HG03565 (cell line): ENCODE results near the gene GCLM.
A peak's percentile ranks its signal among the peaks of the same experiment; 100 is the strongest.
"Not testable (repeated sequence)": the region's sequence is repeated elsewhere in the genome, so short reads cannot be mapped to it uniquely, and the experiment has no call there.

ENCODE experiments used
- ATAC-seq: cut with Tn5 transposase; IDR thresholded peaks from one replicate; pipeline ENCODE4 v1.9.1; 2021; ENCODE audit warnings: mild to moderate bottlenecking, moderate library complexity; ENCODE audit not compliant: unreplicated experiment

GCLM gene

GRCh38 chr1:93909146-93910050 lies at the start of gene GCLM:
Gene GCLM (minus strand): TSS chr1:93909430. CDS start chr1:93909163, 267 bp downstream.
- ATAC-seq = peak; percentile 90

- ATAC-seq = no peak
Measured at GRCh38 chr1:93958726-93959100, 49.5 kb upstream of the GCLM start.

GRCh38 chr1:93958032-93958725 lies 48.9 kb upstream of the GCLM start:
- no peak for ATAC-seq

- ATAC-seq = no peak
Measured at GRCh38 chr1:93955765-93956164, 46.5 kb upstream of the GCLM start.

- ATAC-seq = not testable (repeated sequence)
Measured at GRCh38 chr1:93947002-93947686, 37.9 kb upstream of the GCLM start.

GRCh38 chr1:93938461-93939145 lies 29.4 kb upstream of the GCLM start:
- ATAC-seq = no peak

- ATAC-seq = no peak
Measured at GRCh38 chr1:93937997-93938396, 28.8 kb upstream of the GCLM start.

GRCh38 chr1:93925206-93925605 lies 16.0 kb upstream of the GCLM start:
- ATAC-seq = no peak

- no peak for ATAC-seq
Measured at GRCh38 chr1:93919780-93920179, 10.6 kb upstream of the GCLM start.

- no peak for ATAC-seq
Measured at GRCh38 chr1:93917302-93917701, 8.1 kb upstream of the GCLM start.

GRCh38 chr1:93910880-93911279 lies 1.6 kb upstream of the GCLM start:
- not testable (repeated sequence) for ATAC-seq

GRCh38 chr1:93910305-93910704 lies 1.1 kb upstream of the GCLM start:
- ATAC-seq = no peak

- peak; percentile 26 for ATAC-seq
Measured at GRCh38 chr1:93908394-93909145, 660 bp downstream of the GCLM start.

- ATAC-seq = no peak
Measured at GRCh38 chr1:93907718-93908117, 1.5 kb downstream of the GCLM start.

GRCh38 chr1:93906480-93906879 lies 2.8 kb downstream of the GCLM start:
- ATAC-seq = no peak

- ATAC-seq = no peak
Measured at GRCh38 chr1:93905734-93906133, 3.5 kb downstream of the GCLM start.

GRCh38 chr1:93905051-93905450 lies 4.2 kb downstream of the GCLM start:
- no peak for ATAC-seq

- no peak for ATAC-seq
Measured at GRCh38 chr1:93904228-93904627, 5.0 kb downstream of the GCLM start.

- ATAC-seq = no peak
Measured at GRCh38 chr1:93900723-93901504, 8.3 kb downstream of the GCLM start.
